Measurements from ENCODE around the gene DPP7. TPM values are rescaled to one million over a fixed set of nuclear protein-coding genes. Genes with fewer than 3 reads are reported as not detected.

Gene DPP7
- total RNA-seq, 2 experiments from 2014 or later = 154 to 182 TPM

- POLR2A ChIA-PET = no interaction called here
- CTCF ChIA-PET (ENCODE audit: unreplicated experiment) = no interaction called here
- Histone ChIP-seq H3K27ac (ENCODE audit: low read depth, low read length, poor library complexity, severe bottlenecking) (no peak overlapping the region), H3K4me1 (ENCODE audit: insufficient read depth, low read length, poor library complexity, severe bottlenecking) (peaks cover 5% of the 10 kb centered on the region), H3K9me2 (ENCODE audit: insufficient read depth, low read length) (no peaks in the 10 kb centered on the region), H3K4me2 (ENCODE audit: low read length) (no peak overlapping the region), H3K79me2 (ENCODE audit: insufficient read depth, low read depth, low read length) (no peaks in the 10 kb centered on the region), H4K20me1 (ENCODE audit: insufficient read depth, low read length) (no peaks in the 10 kb centered on the region), H3K36me3 (ENCODE audit: insufficient read depth, low read length) (peaks cover 83% of the 10 kb centered on the region), H3K9me3 (ENCODE audit: low read length) (peaks cover 17% of the 10 kb centered on the region), H3K4me3 (ENCODE audit: low read depth, low read length, poor library complexity, severe bottlenecking) (no peak overlapping the region), H2AFZ (ENCODE audit: low read length) (no peak overlapping the region)
- no TSS peak for BruUV-seq (replicated peaks)
- no peak for TF ChIP-seq EZH2phosphoT487 (IDR thresholded peaks at IDR 0.05; ENCODE audit: borderline replicate concordance, low read depth, low read length)
- no peak for TF ChIP-seq CTCF (conservative IDR thresholded peaks at IDR 0.05; ENCODE audit: low read length)
- DNase-seq (ENCODE audit: low spot score) = no peak
- intact Hi-C loops (cut with micrococcal nuclease; ENCODE audit: unreplicated experiment) = no loop called here
These were observed 15.3 kb downstream of the DPP7 start for GRCh38 chr9:137099231-137099630.

- no peaks in the 10 kb centered on the region for H3K79me2 ChIP-seq (ENCODE audit: insufficient read depth, low read depth, low read length)
- H3K4me2 ChIP-seq (ENCODE audit: low read length) = no peak overlapping the region
- POLR2A ChIA-PET = interaction anchor here (0.6 kb wide), 1 partner anchor 63 kb away, joined by 3 read pairs; no protein-coding TSS in a partner anchor
- no peaks in the 10 kb centered on the region for H4K20me1 ChIP-seq (ENCODE audit: insufficient read depth, low read length)
- H3K4me1 ChIP-seq (ENCODE audit: insufficient read depth, low read length, poor library complexity, severe bottlenecking) = peaks cover 5% of the 10 kb centered on the region
- CTCF ChIA-PET (ENCODE audit: unreplicated experiment) = no interaction called here
- DNase-seq (ENCODE audit: low spot score) = no peak
- H3K9me2 ChIP-seq (ENCODE audit: insufficient read depth, low read length) = no peaks in the 10 kb centered on the region
- intact Hi-C loops (cut with micrococcal nuclease; ENCODE audit: unreplicated experiment) = no loop called here
- no peak overlapping the region for H2AFZ ChIP-seq (ENCODE audit: low read length)
- H3K9me3 ChIP-seq (ENCODE audit: low read length) = peaks cover 11% of the 10 kb centered on the region
- H3K4me3 ChIP-seq (ENCODE audit: low read depth, low read length, poor library complexity, severe bottlenecking) = no peak overlapping the region
- no TSS peak for BruUV-seq (replicated peaks)
- TF ChIP-seq CTCF (conservative IDR thresholded peaks at IDR 0.05; ENCODE audit: low read length) (no peak), EZH2phosphoT487 (IDR thresholded peaks at IDR 0.05; ENCODE audit: borderline replicate concordance, low read depth, low read length) (no peak)
- H3K27ac ChIP-seq (ENCODE audit: low read depth, low read length, poor library complexity, severe bottlenecking) = no peak overlapping the region
- H3K36me3 ChIP-seq (ENCODE audit: insufficient read depth, low read length) = peaks cover 69% of the 10 kb centered on the region
These were observed 16.6 kb downstream of the DPP7 start for GRCh38 chr9:137097761-137098462.

GRCh38 chr9:137096785-137097546 is 17.6 kb downstream of the DPP7 start:
- TF ChIP-seq CTCF (conservative IDR thresholded peaks at IDR 0.05; ENCODE audit: low read length) = no peak
- TF ChIP-seq EZH2phosphoT487 (IDR thresholded peaks at IDR 0.05; ENCODE audit: borderline replicate concordance, low read depth, low read length) = no peak
- H3K9me2 ChIP-seq (ENCODE audit: insufficient read depth, low read length) = no peaks in the 10 kb centered on the region
- intact Hi-C loops (cut with micrococcal nuclease; ENCODE audit: unreplicated experiment) = no loop called here
- no peak overlapping the region for H3K27ac ChIP-seq (ENCODE audit: low read depth, low read length, poor library complexity, severe bottlenecking)
- H2AFZ ChIP-seq (ENCODE audit: low read length) = no peak overlapping the region
- CTCF ChIA-PET (ENCODE audit: unreplicated experiment) = no interaction called here
- H4K20me1 ChIP-seq (ENCODE audit: insufficient read depth, low read length) = no peaks in the 10 kb centered on the region
- no peaks in the 10 kb centered on the region for H3K79me2 ChIP-seq (ENCODE audit: insufficient read depth, low read depth, low read length)
- BruUV-seq (replicated peaks) = no TSS peak
- peaks cover 5% of the 10 kb centered on the region for H3K4me1 ChIP-seq (ENCODE audit: insufficient read depth, low read length, poor library complexity, severe bottlenecking)
- no peak for DNase-seq (ENCODE audit: low spot score)
- H3K36me3 ChIP-seq (ENCODE audit: insufficient read depth, low read length) = peaks cover 65% of the 10 kb centered on the region
- no peak overlapping the region for H3K4me2 ChIP-seq (ENCODE audit: low read length)
- H3K9me3 ChIP-seq (ENCODE audit: low read length) = peaks cover 4% of the 10 kb centered on the region
- no peak overlapping the region for H3K4me3 ChIP-seq (ENCODE audit: low read depth, low read length, poor library complexity, severe bottlenecking)
- POLR2A ChIA-PET = interaction anchor here (0.6 kb wide), 1 partner anchor 64 kb away, joined by 3 read pairs; no protein-coding TSS in a partner anchor

All from OCI-LY7 (cell line).